Liver (tissue), 3 donors: ENCODE results near the gene AKT3.

ENCODE experiments used
- ATF3 ChIP-seq: IDR thresholded peaks from 2 replicates; pipeline ENCODE4 v1.6.1; 2016; ENCODE audit warnings: antibody characterized with exemption
- EGR1 ChIP-seq, 2 donors: IDR thresholded peaks; 2 replicates each; pipeline ENCODE4 v1.6.1; 2016 to 2018; ENCODE audit warnings: antibody characterized with exemption in 2 of 2, low read depth in 2 of 2
- FOXA2 ChIP-seq: IDR thresholded peaks from 2 replicates; pipeline ENCODE4 v1.6.1; 2016; ENCODE audit warnings: antibody characterized with exemption
- JUND ChIP-seq, 2 donors: IDR thresholded peaks; 2 replicates each; pipeline ENCODE4 v1.6.1; 2016; ENCODE audit warnings: antibody characterized with exemption in 2 of 2
- MAX ChIP-seq: IDR thresholded peaks from 2 replicates; pipeline ENCODE4 v1.6.1; 2016; ENCODE audit warnings: antibody characterized with exemption
- RAD21 ChIP-seq, 2 donors: IDR thresholded peaks; 2 replicates each; pipeline ENCODE4 v1.6.1; 2016; ENCODE audit warnings: antibody characterized with exemption in 2 of 2, mild to moderate bottlenecking in 2 of 2
- TAF1 ChIP-seq: conservative IDR thresholded peaks from 2 replicates; pipeline ENCODE4 v1.6.1; 2016; ENCODE audit warnings: antibody characterized with exemption, mild to moderate bottlenecking
- YY1 ChIP-seq: IDR thresholded peaks from 2 replicates; pipeline ENCODE4 v1.6.1; 2016; ENCODE audit warnings: antibody characterized with exemption, mild to moderate bottlenecking
- TF ChIP-seq, protein P1 (sequence below): fragments of 150-350 bp; IDR thresholded peaks from 2 replicates; pipeline ENCODE4 v1.5.1; 2017; ENCODE audit warnings: improper control_type of control experiment, low read depth, low read length; ENCODE audit not compliant: missing input control
- TF ChIP-seq, protein P2 (sequence below): IDR thresholded peaks from 2 replicates; pipeline ENCODE4 v1.6.1; 2016; ENCODE audit warnings: antibody characterized with exemption
- TF ChIP-seq, protein P3 (sequence below): IDR thresholded peaks from 2 replicates; pipeline ENCODE4 v1.6.1; 2016; ENCODE audit warnings: antibody characterized with exemption, mild to moderate bottlenecking
- donor health status: healthy.
- donor health status: healthy.

DNA sequence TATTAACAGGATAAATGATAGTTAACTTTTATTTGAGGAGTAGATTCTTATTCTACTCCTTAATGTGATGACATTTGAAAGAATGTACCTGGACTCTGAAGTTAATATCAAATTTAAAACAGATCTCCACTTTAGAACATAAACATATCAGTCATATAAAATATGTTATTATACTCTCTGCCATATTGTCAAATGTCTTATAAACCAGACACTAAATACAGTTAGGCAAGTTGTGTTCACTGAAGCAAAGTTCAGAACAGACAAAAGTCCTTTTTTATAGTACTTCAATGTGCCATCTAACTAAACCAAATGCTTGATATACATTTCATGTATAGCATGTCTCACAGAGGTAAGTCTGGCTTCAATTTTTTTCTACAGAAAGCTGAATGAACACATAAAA is 285.2 kb downstream of the AKT3 start:
- TF ChIP-seq, protein P1, sequence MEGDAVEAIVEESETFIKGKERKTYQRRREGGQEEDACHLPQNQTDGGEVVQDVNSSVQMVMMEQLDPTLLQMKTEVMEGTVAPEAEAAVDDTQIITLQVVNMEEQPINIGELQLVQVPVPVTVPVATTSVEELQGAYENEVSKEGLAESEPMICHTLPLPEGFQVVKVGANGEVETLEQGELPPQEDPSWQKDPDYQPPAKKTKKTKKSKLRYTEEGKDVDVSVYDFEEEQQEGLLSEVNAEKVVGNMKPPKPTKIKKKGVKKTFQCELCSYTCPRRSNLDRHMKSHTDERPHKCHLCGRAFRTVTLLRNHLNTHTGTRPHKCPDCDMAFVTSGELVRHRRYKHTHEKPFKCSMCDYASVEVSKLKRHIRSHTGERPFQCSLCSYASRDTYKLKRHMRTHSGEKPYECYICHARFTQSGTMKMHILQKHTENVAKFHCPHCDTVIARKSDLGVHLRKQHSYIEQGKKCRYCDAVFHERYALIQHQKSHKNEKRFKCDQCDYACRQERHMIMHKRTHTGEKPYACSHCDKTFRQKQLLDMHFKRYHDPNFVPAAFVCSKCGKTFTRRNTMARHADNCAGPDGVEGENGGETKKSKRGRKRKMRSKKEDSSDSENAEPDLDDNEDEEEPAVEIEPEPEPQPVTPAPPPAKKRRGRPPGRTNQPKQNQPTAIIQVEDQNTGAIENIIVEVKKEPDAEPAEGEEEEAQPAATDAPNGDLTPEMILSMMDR = no peak
- TF ChIP-seq TAF1 = no peak
- no peak for TF ChIP-seq EGR1 (IDR thresholded peaks at IDR 0.05; ENCODE audit: low read depth in 2 of 2)
- TF ChIP-seq YY1 = no peak
- TF ChIP-seq JUND (IDR thresholded peaks at IDR 0.05) = no peak
- no peak for TF ChIP-seq ATF3
- TF ChIP-seq, protein P2, sequence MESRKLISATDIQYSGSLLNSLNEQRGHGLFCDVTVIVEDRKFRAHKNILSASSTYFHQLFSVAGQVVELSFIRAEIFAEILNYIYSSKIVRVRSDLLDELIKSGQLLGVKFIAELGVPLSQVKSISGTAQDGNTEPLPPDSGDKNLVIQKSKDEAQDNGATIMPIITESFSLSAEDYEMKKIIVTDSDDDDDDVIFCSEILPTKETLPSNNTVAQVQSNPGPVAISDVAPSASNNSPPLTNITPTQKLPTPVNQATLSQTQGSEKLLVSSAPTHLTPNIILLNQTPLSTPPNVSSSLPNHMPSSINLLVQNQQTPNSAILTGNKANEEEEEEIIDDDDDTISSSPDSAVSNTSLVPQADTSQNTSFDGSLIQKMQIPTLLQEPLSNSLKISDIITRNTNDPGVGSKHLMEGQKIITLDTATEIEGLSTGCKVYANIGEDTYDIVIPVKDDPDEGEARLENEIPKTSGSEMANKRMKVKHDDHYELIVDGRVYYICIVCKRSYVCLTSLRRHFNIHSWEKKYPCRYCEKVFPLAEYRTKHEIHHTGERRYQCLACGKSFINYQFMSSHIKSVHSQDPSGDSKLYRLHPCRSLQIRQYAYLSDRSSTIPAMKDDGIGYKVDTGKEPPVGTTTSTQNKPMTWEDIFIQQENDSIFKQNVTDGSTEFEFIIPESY = no peak
- no peak for TF ChIP-seq RAD21 (IDR thresholded peaks at IDR 0.05)
- TF ChIP-seq, protein P3, sequence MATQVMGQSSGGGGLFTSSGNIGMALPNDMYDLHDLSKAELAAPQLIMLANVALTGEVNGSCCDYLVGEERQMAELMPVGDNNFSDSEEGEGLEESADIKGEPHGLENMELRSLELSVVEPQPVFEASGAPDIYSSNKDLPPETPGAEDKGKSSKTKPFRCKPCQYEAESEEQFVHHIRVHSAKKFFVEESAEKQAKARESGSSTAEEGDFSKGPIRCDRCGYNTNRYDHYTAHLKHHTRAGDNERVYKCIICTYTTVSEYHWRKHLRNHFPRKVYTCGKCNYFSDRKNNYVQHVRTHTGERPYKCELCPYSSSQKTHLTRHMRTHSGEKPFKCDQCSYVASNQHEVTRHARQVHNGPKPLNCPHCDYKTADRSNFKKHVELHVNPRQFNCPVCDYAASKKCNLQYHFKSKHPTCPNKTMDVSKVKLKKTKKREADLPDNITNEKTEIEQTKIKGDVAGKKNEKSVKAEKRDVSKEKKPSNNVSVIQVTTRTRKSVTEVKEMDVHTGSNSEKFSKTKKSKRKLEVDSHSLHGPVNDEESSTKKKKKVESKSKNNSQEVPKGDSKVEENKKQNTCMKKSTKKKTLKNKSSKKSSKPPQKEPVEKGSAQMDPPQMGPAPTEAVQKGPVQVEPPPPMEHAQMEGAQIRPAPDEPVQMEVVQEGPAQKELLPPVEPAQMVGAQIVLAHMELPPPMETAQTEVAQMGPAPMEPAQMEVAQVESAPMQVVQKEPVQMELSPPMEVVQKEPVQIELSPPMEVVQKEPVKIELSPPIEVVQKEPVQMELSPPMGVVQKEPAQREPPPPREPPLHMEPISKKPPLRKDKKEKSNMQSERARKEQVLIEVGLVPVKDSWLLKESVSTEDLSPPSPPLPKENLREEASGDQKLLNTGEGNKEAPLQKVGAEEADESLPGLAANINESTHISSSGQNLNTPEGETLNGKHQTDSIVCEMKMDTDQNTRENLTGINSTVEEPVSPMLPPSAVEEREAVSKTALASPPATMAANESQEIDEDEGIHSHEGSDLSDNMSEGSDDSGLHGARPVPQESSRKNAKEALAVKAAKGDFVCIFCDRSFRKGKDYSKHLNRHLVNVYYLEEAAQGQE = no peak
- TF ChIP-seq FOXA2 = no peak
- no peak for TF ChIP-seq MAX
